Activated CD8-positive, alpha-beta T cell treated with anti-CD3 and anti-CD28 coated beads for 36 hours (primary cell): ENCODE data around the gene CPA4. TPM values are rescaled to one million over a fixed set of nuclear protein-coding genes. Genes with fewer than 3 reads are reported as not detected.

Source experiments
- ATAC-seq: fragments of 200-7000 bp; cut with Tn5 transposase; one replicate; pipeline ENCODE4 v1.10.0; 2021; ENCODE audit warnings: mild to moderate bottlenecking, moderate library complexity
- CTCF ChIA-PET: fragments of 350-600 bp; sonication (Branson Sonifier 250); formaldehyde crosslinking; loops from one replicate; lab custom pipeline; 2021; ENCODE audit warnings: antibody characterized with exemption; lab: Charles Lee
- POLR2A ChIA-PET: fragments of 350-600 bp; sonication (Branson Sonifier 250); formaldehyde crosslinking; loops from one replicate; lab custom pipeline; 2021; ENCODE audit warnings: antibody characterized with exemption; lab: Charles Lee
- DNase-seq: peaks from one replicate; pipeline ENCODE4 v3.0.0-alpha.2; 2020
- H3K27ac Mint-ChIP-seq: one replicate; pipeline ENCODE4 v1.8.0; 2021; ENCODE audit warnings: mild to moderate bottlenecking, mixed read lengths
- H3K27me3 Mint-ChIP-seq: one replicate; pipeline ENCODE4 v1.8.0; 2021; ENCODE audit warnings: mixed read lengths
- H3K36me3 Mint-ChIP-seq: one replicate; pipeline ENCODE4 v1.8.0; 2021; ENCODE audit warnings: low read depth, mixed read lengths
- H3K4me1 Mint-ChIP-seq: one replicate; pipeline ENCODE4 v1.8.0; 2021; ENCODE audit warnings: low read depth, mixed read lengths
- H3K4me3 Mint-ChIP-seq: one replicate; pipeline ENCODE4 v1.8.0; 2021; ENCODE audit warnings: mild to moderate bottlenecking, moderate library complexity, mixed read lengths
- H3K9me3 Mint-ChIP-seq: one replicate; pipeline ENCODE4 v1.8.0; 2021; ENCODE audit warnings: mixed read lengths
- CTCF ChIP-seq: fragments of 200-600 bp; IDR thresholded peaks from one replicate; pipeline ENCODE4 v1.8.0; 2022; ENCODE audit warnings: antibody characterized with exemption, mild to moderate bottlenecking
- intact Hi-C: fragments of 100-400 bp; cut with micrococcal nuclease; formaldehyde crosslinking; loops from one replicate; pipeline ENCODE4 v1.10.0; 2022
- total RNA-seq, 2 experiments: library from RNA; stranded (reverse); gene quantifications; one replicate each; pipeline ENCODE4 v1.2.3, GENCODE V29; 2021

CPA4 gene
- total RNA-seq, 2 experiments from 2014 or later = not detected

- intact Hi-C loops = no loop called here
- DNase-seq (no peak), ATAC-seq (no peak)
- ChIA-PET CTCF (no interaction called here), POLR2A (interaction anchor here (0.6 kb wide), 1 partner anchor 54 kb away, joined by 3 read pairs; no protein-coding TSS in a partner anchor)
- Mint-ChIP-seq H3K4me1 (peaks cover 21% of the 10 kb centered on the region), H3K36me3 (no peaks in the 10 kb centered on the region), H3K9me3 (no peaks in the 10 kb centered on the region), H3K27ac (no peak overlapping the region), H3K27me3 (peaks cover 7% of the 10 kb centered on the region), H3K4me3 (no peak overlapping the region)
- no peak for TF ChIP-seq CTCF
Observed at GRCh38 chr7:130279906-130280305, 13.1 kb upstream of the CPA4 start.

GRCh38 chr7:130281260-130281659 is 11.7 kb upstream of the CPA4 start:
- Mint-ChIP-seq H3K27me3 (peaks cover 2% of the 10 kb centered on the region), H3K27ac (no peak overlapping the region), H3K4me1 (peaks cover 16% of the 10 kb centered on the region), H3K4me3 (no peak overlapping the region), H3K9me3 (no peaks in the 10 kb centered on the region), H3K36me3 (no peaks in the 10 kb centered on the region)
- DNase-seq = no peak
- CTCF ChIA-PET = interaction anchor here (0.9 kb wide), 1 partner anchor 24 kb away, joined by 3 read pairs; no protein-coding TSS in a partner anchor
- intact Hi-C loops = no loop called here
- no peak for TF ChIP-seq CTCF
- no peak for ATAC-seq
- POLR2A ChIA-PET = no interaction called here

GRCh38 chr7:130286881-130287280 is 6.1 kb upstream of the CPA4 start:
- H3K4me1 Mint-ChIP-seq = no peaks in the 10 kb centered on the region
- peaks cover 2% of the 10 kb centered on the region for H3K27me3 Mint-ChIP-seq
- DNase-seq = no peak
- no peak for TF ChIP-seq CTCF
- H3K36me3 Mint-ChIP-seq = no peaks in the 10 kb centered on the region
- intact Hi-C loops = no loop called here
- no peaks in the 10 kb centered on the region for H3K9me3 Mint-ChIP-seq
- ChIA-PET CTCF (no interaction called here), POLR2A (no interaction called here)
- no peak for ATAC-seq
- H3K4me3 Mint-ChIP-seq = no peak overlapping the region
- no peak overlapping the region for H3K27ac Mint-ChIP-seq

GRCh38 chr7:130288168-130288567 is 4.8 kb upstream of the CPA4 start:
- ATAC-seq (no peak), DNase-seq (no peak)
- Mint-ChIP-seq H3K27me3 (peaks cover 2% of the 10 kb centered on the region), H3K4me3 (no peak overlapping the region), H3K27ac (no peak overlapping the region), H3K9me3 (no peaks in the 10 kb centered on the region), H3K4me1 (no peaks in the 10 kb centered on the region), H3K36me3 (no peaks in the 10 kb centered on the region)
- no peak for TF ChIP-seq CTCF
- intact Hi-C loops = no loop called here
- CTCF ChIA-PET = no interaction called here
- POLR2A ChIA-PET = no interaction called here

GRCh38 chr7:130288829-130289228 is 4.1 kb upstream of the CPA4 start:
- ChIA-PET POLR2A (no interaction called here), CTCF (no interaction called here)
- H3K36me3 Mint-ChIP-seq = no peaks in the 10 kb centered on the region
- ATAC-seq (no peak), DNase-seq (no peak)
- intact Hi-C loops = no loop called here
- no peaks in the 10 kb centered on the region for H3K4me1 Mint-ChIP-seq
- H3K9me3 Mint-ChIP-seq = no peaks in the 10 kb centered on the region
- H3K27ac Mint-ChIP-seq = no peak overlapping the region
- TF ChIP-seq CTCF = no peak
- H3K4me3 Mint-ChIP-seq = no peak overlapping the region
- peaks cover 2% of the 10 kb centered on the region for H3K27me3 Mint-ChIP-seq
